HEK293 (cell line): Measurements from ENCODE around the gene GRM3.

ENCODE experiments used
- ZNF114 ChIP-seq: fragments of 450-650 bp; formaldehyde crosslinking; IDR thresholded peaks from 2 replicates; pipeline ENCODE4 v1.5.0; 2017; ENCODE audit warnings: missing biosample characterization, missing genetic modification characterization
- ZNF274 ChIP-seq, 2 experiments: fragments of 200-500 bp in 1 of 2; fragments of 450-650 bp in 1 of 2; sonication (Bioruptor generic) in 1 of 2; formaldehyde crosslinking in 1 of 2; IDR thresholded peaks; 2 replicates each; pipeline versions ENCODE4 v1.5.1 to v1.6.1; 2014 to 2016; ENCODE audit warnings: borderline replicate concordance in 1 of 2, inconsistent platforms in 1 of 2, low read length in 1 of 2, missing biosample characterization in 1 of 2, missing genetic modification characterization in 1 of 2
- TF ChIP-seq, protein P1 (sequence below): fragments of 450-650 bp; formaldehyde crosslinking; IDR thresholded peaks from 2 replicates; pipeline ENCODE4 v1.5.1; 2016; ENCODE audit warnings: missing biosample characterization, missing genetic modification characterization
- TF ChIP-seq, protein P2 (sequence below): fragments of 450-650 bp; formaldehyde crosslinking; IDR thresholded peaks from 2 replicates; pipeline ENCODE4 v1.5.1; 2016; ENCODE audit warnings: missing biosample characterization, missing genetic modification characterization
- TF ChIP-seq, protein P3 (sequence below): fragments of 450-650 bp; formaldehyde crosslinking; IDR thresholded peaks from 2 replicates; pipeline ENCODE4 v1.5.1; 2016; ENCODE audit warnings: missing biosample characterization, missing genetic modification characterization
- TF ChIP-seq, protein P4 (sequence below): fragments of 450-650 bp; formaldehyde crosslinking; IDR thresholded peaks from 2 replicates; pipeline ENCODE4 v1.5.1; 2016; ENCODE audit warnings: missing biosample characterization, missing genetic modification characterization
- TF ChIP-seq, protein P5 (sequence below): fragments of 450-650 bp; formaldehyde crosslinking; IDR thresholded peaks from 2 replicates; pipeline ENCODE4 v1.5.1; 2016; ENCODE audit warnings: missing biosample characterization, missing genetic modification characterization

DNA sequence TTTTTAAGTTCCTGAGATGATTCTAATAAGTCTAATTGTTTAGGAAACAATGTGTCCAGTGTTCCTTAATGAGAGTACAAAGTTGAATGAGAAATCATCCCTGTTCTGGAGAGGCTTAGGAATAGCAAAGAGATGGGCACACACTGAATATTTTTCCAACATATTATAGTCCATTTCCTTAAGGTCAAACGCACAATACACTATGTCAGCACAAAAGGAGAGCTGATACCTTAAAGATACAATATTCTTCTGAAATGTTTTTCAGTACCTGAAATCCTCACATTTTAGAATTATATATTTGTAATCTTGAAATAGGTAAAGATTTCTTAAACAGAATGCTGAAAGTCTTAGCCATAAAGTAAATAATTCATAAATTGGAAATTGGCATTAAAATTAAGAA, 183.2 kb downstream of the GRM3 start:
- TF ChIP-seq, protein P1, sequence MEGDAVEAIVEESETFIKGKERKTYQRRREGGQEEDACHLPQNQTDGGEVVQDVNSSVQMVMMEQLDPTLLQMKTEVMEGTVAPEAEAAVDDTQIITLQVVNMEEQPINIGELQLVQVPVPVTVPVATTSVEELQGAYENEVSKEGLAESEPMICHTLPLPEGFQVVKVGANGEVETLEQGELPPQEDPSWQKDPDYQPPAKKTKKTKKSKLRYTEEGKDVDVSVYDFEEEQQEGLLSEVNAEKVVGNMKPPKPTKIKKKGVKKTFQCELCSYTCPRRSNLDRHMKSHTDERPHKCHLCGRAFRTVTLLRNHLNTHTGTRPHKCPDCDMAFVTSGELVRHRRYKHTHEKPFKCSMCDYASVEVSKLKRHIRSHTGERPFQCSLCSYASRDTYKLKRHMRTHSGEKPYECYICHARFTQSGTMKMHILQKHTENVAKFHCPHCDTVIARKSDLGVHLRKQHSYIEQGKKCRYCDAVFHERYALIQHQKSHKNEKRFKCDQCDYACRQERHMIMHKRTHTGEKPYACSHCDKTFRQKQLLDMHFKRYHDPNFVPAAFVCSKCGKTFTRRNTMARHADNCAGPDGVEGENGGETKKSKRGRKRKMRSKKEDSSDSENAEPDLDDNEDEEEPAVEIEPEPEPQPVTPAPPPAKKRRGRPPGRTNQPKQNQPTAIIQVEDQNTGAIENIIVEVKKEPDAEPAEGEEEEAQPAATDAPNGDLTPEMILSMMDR (tag by site-specific recombination): no peak
- TF ChIP-seq ZNF114 (no peak), ZNF274 (IDR thresholded peaks at IDR 0.05; ENCODE audit: low read length) (no peak), ZNF274 (tag by site-specific recombination; IDR thresholded peaks at IDR 0.05; ENCODE audit: borderline replicate concordance) (no peak)
- TF ChIP-seq, protein P2, sequence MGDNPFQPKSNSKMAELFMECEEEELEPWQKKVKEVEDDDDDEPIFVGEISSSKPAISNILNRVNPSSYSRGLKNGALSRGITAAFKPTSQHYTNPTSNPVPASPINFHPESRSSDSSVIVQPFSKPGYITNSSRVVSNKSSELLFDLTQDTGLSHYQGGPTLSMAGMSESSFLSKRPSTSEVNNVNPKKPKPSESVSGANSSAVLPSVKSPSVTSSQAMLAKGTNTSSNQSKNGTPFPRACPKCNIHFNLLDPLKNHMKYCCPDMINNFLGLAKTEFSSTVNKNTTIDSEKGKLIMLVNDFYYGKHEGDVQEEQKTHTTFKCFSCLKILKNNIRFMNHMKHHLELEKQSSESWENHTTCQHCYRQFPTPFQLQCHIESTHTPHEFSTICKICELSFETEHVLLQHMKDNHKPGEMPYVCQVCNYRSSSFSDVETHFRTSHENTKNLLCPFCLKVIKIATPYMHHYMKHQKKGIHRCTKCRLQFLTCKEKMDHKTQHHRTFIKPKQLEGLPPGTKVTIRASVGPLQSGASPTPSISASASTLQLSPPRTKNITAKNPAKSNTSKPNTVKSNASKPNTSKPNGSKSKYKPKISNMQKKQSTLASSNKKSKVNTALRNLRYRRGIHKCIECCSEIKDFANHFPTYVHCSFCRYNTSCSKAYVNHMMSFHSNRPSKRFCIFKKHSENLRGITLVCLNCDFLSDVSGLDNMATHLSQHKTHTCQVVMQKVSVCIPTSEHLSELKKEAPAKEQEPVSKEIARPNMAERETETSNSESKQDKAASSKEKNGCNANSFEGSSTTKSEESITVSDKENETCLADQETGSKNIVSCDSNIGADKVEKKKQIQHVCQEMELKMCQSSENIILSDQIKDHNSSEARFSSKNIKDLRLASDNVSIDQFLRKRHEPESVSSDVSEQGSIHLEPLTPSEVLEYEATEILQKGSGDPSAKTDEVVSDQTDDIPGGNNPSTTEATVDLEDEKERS (tag by site-specific recombination): no peak
- TF ChIP-seq, protein P3, sequence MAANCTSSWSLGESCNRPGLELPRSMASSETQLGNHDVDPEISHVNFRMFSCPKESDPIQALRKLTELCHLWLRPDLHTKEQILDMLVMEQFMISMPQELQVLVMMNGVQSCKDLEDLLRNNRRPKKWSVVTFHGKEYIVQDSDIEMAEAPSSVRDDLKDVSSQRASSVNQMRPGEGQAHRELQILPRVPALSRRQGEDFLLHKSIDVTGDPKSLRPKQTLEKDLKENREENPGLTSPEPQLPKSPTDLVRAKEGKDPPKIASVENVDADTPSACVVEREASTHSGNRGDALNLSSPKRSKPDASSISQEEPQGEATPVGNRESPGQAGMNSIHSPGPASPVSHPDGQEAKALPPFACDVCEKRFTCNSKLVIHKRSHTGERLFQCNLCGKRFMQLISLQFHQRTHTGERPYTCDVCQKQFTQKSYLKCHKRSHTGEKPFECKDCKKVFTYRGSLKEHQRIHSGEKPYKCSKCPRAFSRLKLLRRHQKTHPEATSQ (tag by site-specific recombination): no peak
- TF ChIP-seq, protein P4, sequence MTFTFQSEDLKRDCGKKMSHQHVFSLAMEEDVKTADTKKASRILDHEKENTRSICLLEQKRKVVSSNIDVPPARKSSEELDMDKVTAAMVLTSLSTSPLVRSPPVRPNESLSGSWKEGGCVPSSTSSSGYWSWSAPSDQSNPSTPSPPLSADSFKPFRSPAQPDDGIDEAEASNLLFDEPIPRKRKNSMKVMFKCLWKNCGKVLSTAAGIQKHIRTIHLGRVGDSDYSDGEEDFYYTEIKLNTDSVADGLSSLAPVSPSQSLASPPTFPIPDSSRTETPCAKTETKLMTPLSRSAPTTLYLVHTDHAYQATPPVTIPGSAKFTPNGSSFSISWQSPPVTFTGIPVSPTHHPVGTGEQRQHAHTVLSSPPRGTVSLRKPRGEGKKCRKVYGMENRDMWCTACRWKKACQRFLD (tag by site-specific recombination): no peak
- TF ChIP-seq, protein P5, sequence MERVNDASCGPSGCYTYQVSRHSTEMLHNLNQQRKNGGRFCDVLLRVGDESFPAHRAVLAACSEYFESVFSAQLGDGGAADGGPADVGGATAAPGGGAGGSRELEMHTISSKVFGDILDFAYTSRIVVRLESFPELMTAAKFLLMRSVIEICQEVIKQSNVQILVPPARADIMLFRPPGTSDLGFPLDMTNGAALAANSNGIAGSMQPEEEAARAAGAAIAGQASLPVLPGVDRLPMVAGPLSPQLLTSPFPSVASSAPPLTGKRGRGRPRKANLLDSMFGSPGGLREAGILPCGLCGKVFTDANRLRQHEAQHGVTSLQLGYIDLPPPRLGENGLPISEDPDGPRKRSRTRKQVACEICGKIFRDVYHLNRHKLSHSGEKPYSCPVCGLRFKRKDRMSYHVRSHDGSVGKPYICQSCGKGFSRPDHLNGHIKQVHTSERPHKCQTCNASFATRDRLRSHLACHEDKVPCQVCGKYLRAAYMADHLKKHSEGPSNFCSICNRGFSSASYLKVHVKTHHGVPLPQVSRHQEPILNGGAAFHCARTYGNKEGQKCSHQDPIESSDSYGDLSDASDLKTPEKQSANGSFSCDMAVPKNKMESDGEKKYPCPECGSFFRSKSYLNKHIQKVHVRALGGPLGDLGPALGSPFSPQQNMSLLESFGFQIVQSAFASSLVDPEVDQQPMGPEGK (tag by site-specific recombination): no peak
